ENCODE results near the gene CAPN10.
"Not testable (repeated sequence)": the region's sequence is repeated elsewhere in the genome, so short reads cannot be mapped to it uniquely, and the experiment has no call there.

The CAPN10 gene

GRCh38 chr2:240556553-240557100 is 29.9 kb upstream of the CAPN10 start:
- 60% methylated on average over 9 of the region's 9 CpGs for WGBS
- Histone ChIP-seq H3K4me1 (ENCODE audit: insufficient read depth, low read length) (peaks cover 14% of the 10 kb centered on the region; the same call in 1 of the 2 replicates), H3K9ac (ENCODE audit: low read depth, low read length) (no peak overlapping the region), H3K4me3 (ENCODE audit: low read length) (no peak overlapping the region; the same call in 1 of the 2 replicates), H3K36me3 (ENCODE audit: insufficient read depth, low read length) (peaks cover 4% of the 10 kb centered on the region; the same call in 1 of the 2 replicates), H3K27ac (ENCODE audit: low read depth, low read length) (no peak overlapping the region), H3K27me3 (ENCODE audit: insufficient read depth, low read length) (peaks cover 28% of the 10 kb centered on the region), H3K9me3 (ENCODE audit: insufficient read depth, low read depth, low read length) (peaks cover 2% of the 10 kb centered on the region; the same call in 1 of the 2 replicates)

- no peak overlapping the region for H3K9ac ChIP-seq (ENCODE audit: low read depth, low read length)
- peak overlapping the region; percentile 46; the same call in 1 of the 2 replicates for H3K4me3 ChIP-seq (ENCODE audit: low read length)
- H3K4me1 ChIP-seq (ENCODE audit: insufficient read depth, low read length) = peaks cover 16% of the 10 kb centered on the region; the same call in 1 of the 2 replicates
- no peaks in the 10 kb centered on the region for H3K36me3 ChIP-seq (ENCODE audit: insufficient read depth, low read length)
- 52% methylated on average over 51 of the region's 51 CpGs for WGBS
- no peaks in the 10 kb centered on the region for H3K9me3 ChIP-seq (ENCODE audit: insufficient read depth, low read depth, low read length)
- no peak overlapping the region for H3K27ac ChIP-seq (ENCODE audit: low read depth, low read length)
- H3K27me3 ChIP-seq (ENCODE audit: insufficient read depth, low read length) = peaks cover 28% of the 10 kb centered on the region
Observed at GRCh38 chr2:240557101-240557751, 29.3 kb upstream of the CAPN10 start.

GRCh38 chr2:240557808-240558207 is 28.7 kb upstream of the CAPN10 start, which contains the start of gene ANKMY1:
Gene ANKMY1 (minus strand): TSS chr2:240557988. CDS start chr2:240557335, 653 bp downstream.
- H3K4me3 ChIP-seq (ENCODE audit: low read length) = peak within 1 kb of the TSS; percentile 46
- H3K4me1 ChIP-seq (ENCODE audit: insufficient read depth, low read length) = peaks cover 16% of the 10 kb centered on the region; the same call in 1 of the 2 replicates
- WGBS = 3% methylated on average over 47 of the region's 47 CpGs
- H3K9me3 ChIP-seq (ENCODE audit: insufficient read depth, low read depth, low read length) = no peaks in the 10 kb centered on the region
- H3K27ac ChIP-seq (ENCODE audit: low read depth, low read length) = no peak within 1 kb of the TSS
- no peaks in the 10 kb centered on the region; the same call in 1 of the 2 replicates for H3K36me3 ChIP-seq (ENCODE audit: insufficient read depth, low read length)
- peak within 1 kb of the TSS; percentile 55; the same call in 1 of the 2 replicates for H3K9ac ChIP-seq (ENCODE audit: low read depth, low read length)
- peaks cover 28% of the 10 kb centered on the region for H3K27me3 ChIP-seq (ENCODE audit: insufficient read depth, low read length)

GRCh38 chr2:240558236-240558761 is 28.2 kb upstream of the CAPN10 start:
- 70% methylated on average over 18 of the region's 18 CpGs for WGBS
- peak overlapping the region; percentile 46 for H3K4me3 ChIP-seq (ENCODE audit: low read length)
- peak overlapping the region; percentile 55; the same call in 1 of the 2 replicates for H3K9ac ChIP-seq (ENCODE audit: low read depth, low read length)
- H3K36me3 ChIP-seq (ENCODE audit: insufficient read depth, low read length) = no peaks in the 10 kb centered on the region; the same call in 1 of the 2 replicates
- no peak overlapping the region for H3K27ac ChIP-seq (ENCODE audit: low read depth, low read length)
- peaks cover 16% of the 10 kb centered on the region; the same call in 1 of the 2 replicates for H3K4me1 ChIP-seq (ENCODE audit: insufficient read depth, low read length)
- H3K27me3 ChIP-seq (ENCODE audit: insufficient read depth, low read length) = peaks cover 28% of the 10 kb centered on the region
- H3K9me3 ChIP-seq (ENCODE audit: insufficient read depth, low read depth, low read length) = no peaks in the 10 kb centered on the region

GRCh38 chr2:240559286-240559685 is 27.2 kb upstream of the CAPN10 start:
- Histone ChIP-seq H3K4me1 (ENCODE audit: insufficient read depth, low read length) (peaks cover 16% of the 10 kb centered on the region; the same call in 1 of the 2 replicates), H3K27me3 (ENCODE audit: insufficient read depth, low read length) (peaks cover 28% of the 10 kb centered on the region), H3K9ac (ENCODE audit: low read depth, low read length) (no peak overlapping the region), H3K9me3 (ENCODE audit: insufficient read depth, low read depth, low read length) (no peaks in the 10 kb centered on the region), H3K27ac (ENCODE audit: low read depth, low read length) (no peak overlapping the region), H3K36me3 (ENCODE audit: insufficient read depth, low read length) (no peaks in the 10 kb centered on the region; the same call in 1 of the 2 replicates), H3K4me3 (ENCODE audit: low read length) (peak overlapping the region; percentile 73; the same call in 1 of the 2 replicates)
- 98% methylated on average over 3 of the region's 3 CpGs for WGBS

- Histone ChIP-seq H3K27me3 (ENCODE audit: insufficient read depth, low read length) (peaks cover 28% of the 10 kb centered on the region), H3K36me3 (ENCODE audit: insufficient read depth, low read length) (no peaks in the 10 kb centered on the region; the same call in 1 of the 2 replicates), H3K9me3 (ENCODE audit: insufficient read depth, low read depth, low read length) (no peaks in the 10 kb centered on the region), H3K27ac (ENCODE audit: low read depth, low read length) (peak within 1 kb of the TSS; percentile 82), H3K9ac (ENCODE audit: low read depth, low read length) (peak within 1 kb of the TSS; percentile 74), H3K4me3 (ENCODE audit: low read length) (peak within 1 kb of the TSS; percentile 73), H3K4me1 (ENCODE audit: insufficient read depth, low read length) (peaks cover 16% of the 10 kb centered on the region; the same call in 1 of the 2 replicates)
- 2% methylated on average over 39 of the region's 39 CpGs for WGBS
Observed at GRCh38 chr2:240560084-240560479, 26.5 kb upstream of the CAPN10 start, which contains the start of gene DUSP28. Gene DUSP28 (plus strand): TSS chr2:240560357. CDS start chr2:240560685, 328 bp downstream.

GRCh38 chr2:240560480-240561324 is 25.8 kb upstream of the CAPN10 start:
- peak overlapping the region; percentile 82 for H3K27ac ChIP-seq (ENCODE audit: low read depth, low read length)
- under 1% methylated on average over 101 of the region's 101 CpGs for WGBS
- peak overlapping the region; percentile 74 for H3K9ac ChIP-seq (ENCODE audit: low read depth, low read length)
- no peaks in the 10 kb centered on the region for H3K9me3 ChIP-seq (ENCODE audit: insufficient read depth, low read depth, low read length)
- peak overlapping the region; percentile 73 for H3K4me3 ChIP-seq (ENCODE audit: low read length)
- peaks cover 16% of the 10 kb centered on the region; the same call in 1 of the 2 replicates for H3K4me1 ChIP-seq (ENCODE audit: insufficient read depth, low read length)
- H3K27me3 ChIP-seq (ENCODE audit: insufficient read depth, low read length) = peaks cover 28% of the 10 kb centered on the region
- H3K36me3 ChIP-seq (ENCODE audit: insufficient read depth, low read length) = no peaks in the 10 kb centered on the region; the same call in 1 of the 2 replicates

GRCh38 chr2:240561325-240561971 is 25.1 kb upstream of the CAPN10 start:
- H3K27ac ChIP-seq (ENCODE audit: low read depth, low read length) = peak overlapping the region; percentile 60
- peaks cover 28% of the 10 kb centered on the region for H3K27me3 ChIP-seq (ENCODE audit: insufficient read depth, low read length)
- 54% methylated on average over 12 of the region's 14 CpGs for WGBS
- no peaks in the 10 kb centered on the region for H3K9me3 ChIP-seq (ENCODE audit: insufficient read depth, low read depth, low read length)
- H3K9ac ChIP-seq (ENCODE audit: low read depth, low read length) = peak overlapping the region; percentile 73; the same call in 1 of the 2 replicates
- H3K36me3 ChIP-seq (ENCODE audit: insufficient read depth, low read length) = no peaks in the 10 kb centered on the region; the same call in 1 of the 2 replicates
- peak overlapping the region; percentile 73 for H3K4me3 ChIP-seq (ENCODE audit: low read length)
- H3K4me1 ChIP-seq (ENCODE audit: insufficient read depth, low read length) = peaks cover 21% of the 10 kb centered on the region

GRCh38 chr2:240563231-240563630 is 23.3 kb upstream of the CAPN10 start:
- H3K27ac ChIP-seq (ENCODE audit: low read depth, low read length); H3K9me3 ChIP-seq (ENCODE audit: insufficient read depth, low read depth, low read length); H3K4me3 ChIP-seq (ENCODE audit: low read length); H3K36me3 ChIP-seq (ENCODE audit: insufficient read depth, low read length); H3K9ac ChIP-seq (ENCODE audit: low read depth, low read length): not testable (repeated sequence)
- WGBS = 95% methylated on average over 17 of the region's 17 CpGs
- Histone ChIP-seq H3K4me1 (ENCODE audit: insufficient read depth, low read length) (peaks cover 23% of the 10 kb centered on the region), H3K27me3 (ENCODE audit: insufficient read depth, low read length) (peaks cover 36% of the 10 kb centered on the region)

- Histone ChIP-seq H3K4me3 (ENCODE audit: low read length) (no peak overlapping the region), H3K36me3 (ENCODE audit: insufficient read depth, low read length) (no peaks in the 10 kb centered on the region; the same call in 1 of the 2 replicates), H3K9ac (ENCODE audit: low read depth, low read length) (no peak overlapping the region), H3K4me1 (ENCODE audit: insufficient read depth, low read length) (peaks cover 19% of the 10 kb centered on the region), H3K27ac (ENCODE audit: low read depth, low read length) (no peak overlapping the region), H3K9me3 (ENCODE audit: insufficient read depth, low read depth, low read length) (no peaks in the 10 kb centered on the region), H3K27me3 (ENCODE audit: insufficient read depth, low read length) (peaks cover 33% of the 10 kb centered on the region)
- WGBS = 92% methylated on average over 12 of the region's 12 CpGs
Observed at GRCh38 chr2:240563951-240564560, 22.5 kb upstream of the CAPN10 start.

Measured in HUES64 (cell line).